HEK293 (cell line): ENCODE data around the gene ITPRIPL1.

Experiments
- CTCF ChIA-PET: fragments of 350-600 bp; formaldehyde crosslinking; extraction: SDS; loops from one replicate; lab custom pipeline; 2021; ENCODE audit warnings: antibody characterized with exemption; lab: Yijun Ruan, JAX
- POLR2A ChIA-PET: fragments of 300-600 bp; formaldehyde crosslinking; extraction: SDS; loops from one replicate; lab custom pipeline; 2020; ENCODE audit warnings: antibody characterized with exemption, inconsistent platforms; lab: Yijun Ruan, JAX
- H3K27ac ChIP-seq: fragments of 200-500 bp; sonication (Bioruptor generic); 2 replicates; pipeline ENCODE4 v1.5.1; 2014; ENCODE audit warnings: low read depth, low read length, control low read depth, inconsistent platforms; ENCODE audit errors: extremely low read depth
- H3K36me3 ChIP-seq, 2 experiments: fragments of 200-500 bp in 1 of 2; sonication (Bioruptor generic) in 1 of 2; 1 replicate in 1 of 2; 2 replicates in 1 of 2; pipeline ENCODE4 v1.5.1; 2014 to 2017; ENCODE audit warnings: inconsistent platforms in 2 of 2, low read length in 2 of 2; ENCODE audit not compliant: control insufficient read depth in 2 of 2, insufficient read depth in 1 of 2
- H3K4me1 ChIP-seq: fragments of 200-500 bp; sonication (Bioruptor generic); 2 replicates; pipeline ENCODE4 v1.5.1; 2014; ENCODE audit warnings: mild to moderate bottlenecking, low read length, inconsistent platforms; ENCODE audit not compliant: control insufficient read depth, insufficient read depth
- H3K4me3 ChIP-seq: 2 replicates; pipeline ENCODE4 v1.5.1; 2011; ENCODE audit warnings: low read depth, mild to moderate bottlenecking, control low read depth, low read length, moderate library complexity
- H3K9me3 ChIP-seq: fragments of 200-500 bp; sonication (Bioruptor generic); 2 replicates; pipeline ENCODE4 v1.5.1; 2014; ENCODE audit warnings: low read depth, low read length, inconsistent platforms; ENCODE audit not compliant: control insufficient read depth, insufficient read depth
- GLIS1 ChIP-seq: fragments of 450-650 bp; formaldehyde crosslinking; IDR thresholded peaks from 2 replicates; pipeline ENCODE4 v1.5.1; 2016; ENCODE audit warnings: missing biosample characterization, missing genetic modification characterization
- OSR2 ChIP-seq: fragments of 450-650 bp; formaldehyde crosslinking; IDR thresholded peaks from 2 replicates; pipeline ENCODE4 v1.5.1; 2016; ENCODE audit warnings: missing biosample characterization, missing genetic modification characterization
- PRDM1 ChIP-seq: fragments of 450-650 bp; formaldehyde crosslinking; IDR thresholded peaks from 2 replicates; pipeline ENCODE4; 2016; ENCODE audit warnings: missing biosample characterization, missing genetic modification characterization
- PRDM10 ChIP-seq: fragments of 450-650 bp; formaldehyde crosslinking; IDR thresholded peaks from 2 replicates; pipeline ENCODE4 v1.5.1; 2016; ENCODE audit warnings: missing biosample characterization, missing genetic modification characterization
- TRIM28 ChIP-seq: IDR thresholded peaks from 2 replicates; pipeline ENCODE4 v1.6.1; 2011; ENCODE audit warnings: low read length, control low read depth, borderline replicate concordance
- WT1 ChIP-seq: fragments of 450-650 bp; formaldehyde crosslinking; IDR thresholded peaks from 2 replicates; pipeline ENCODE4 v1.5.1; 2016; ENCODE audit warnings: missing biosample characterization, missing genetic modification characterization
- ZBTB11 ChIP-seq: fragments of 450-650 bp; formaldehyde crosslinking; conservative IDR thresholded peaks from 2 replicates; pipeline ENCODE4 v1.5.1; 2016; ENCODE audit warnings: low read depth, missing biosample characterization, missing genetic modification characterization
- ZBTB44 ChIP-seq: fragments of 450-650 bp; IDR thresholded peaks from 2 replicates; pipeline ENCODE4 v1.5.1; 2018; ENCODE audit warnings: missing biosample characterization, mild to moderate bottlenecking, missing genetic modification characterization
- ZNF121 ChIP-seq: fragments of 450-650 bp; formaldehyde crosslinking; IDR thresholded peaks from 2 replicates; pipeline ENCODE4 v1.5.1; 2016; ENCODE audit warnings: missing biosample characterization, missing genetic modification characterization
- ZNF24 ChIP-seq: fragments of 450-650 bp; formaldehyde crosslinking; IDR thresholded peaks from 2 replicates; pipeline ENCODE4 v1.5.1; 2016; ENCODE audit warnings: missing biosample characterization, missing genetic modification characterization
- ZNF302 ChIP-seq: fragments of 450-650 bp; formaldehyde crosslinking; IDR thresholded peaks from 2 replicates; pipeline ENCODE4 v1.5.1; 2016; ENCODE audit warnings: missing biosample characterization, missing genetic modification characterization, low read depth
- ZNF560 ChIP-seq: fragments of 450-650 bp; formaldehyde crosslinking; IDR thresholded peaks from 2 replicates; pipeline ENCODE4 v1.5.1; 2017; ENCODE audit warnings: missing biosample characterization, missing genetic modification characterization, borderline replicate concordance
- ZNF629 ChIP-seq: fragments of 450-650 bp; formaldehyde crosslinking; IDR thresholded peaks from 2 replicates; pipeline ENCODE4 v1.5.1; 2017; ENCODE audit warnings: missing biosample characterization, missing genetic modification characterization
- ZNF776 ChIP-seq: fragments of 450-650 bp; formaldehyde crosslinking; IDR thresholded peaks from 2 replicates; pipeline ENCODE4 v1.5.0; 2017; ENCODE audit warnings: missing biosample characterization, missing genetic modification characterization, borderline replicate concordance
- ZNF837 ChIP-seq: fragments of 450-650 bp; formaldehyde crosslinking; IDR thresholded peaks from 2 replicates; pipeline ENCODE4 v1.5.1; 2016; ENCODE audit warnings: missing biosample characterization, missing genetic modification characterization
- ZNF843 ChIP-seq: fragments of 450-650 bp; formaldehyde crosslinking; IDR thresholded peaks from 2 replicates; pipeline ENCODE4 v1.5.1; 2016; ENCODE audit warnings: missing biosample characterization, missing genetic modification characterization
- ZSCAN16 ChIP-seq: fragments of 450-650 bp; formaldehyde crosslinking; IDR thresholded peaks from 2 replicates; pipeline ENCODE4 v1.5.1; 2016; ENCODE audit warnings: missing biosample characterization, missing genetic modification characterization
- TF ChIP-seq, protein P1 (sequence below): fragments of 450-650 bp; formaldehyde crosslinking; IDR thresholded peaks from 2 replicates; pipeline ENCODE4 v1.5.1; 2016; ENCODE audit warnings: missing biosample characterization, missing genetic modification characterization
- TF ChIP-seq, protein P2 (sequence below): fragments of 450-650 bp; formaldehyde crosslinking; IDR thresholded peaks from 2 replicates; pipeline ENCODE4 v1.5.1; 2016; ENCODE audit warnings: missing biosample characterization, missing genetic modification characterization

ITPRIPL1 gene

DNA sequence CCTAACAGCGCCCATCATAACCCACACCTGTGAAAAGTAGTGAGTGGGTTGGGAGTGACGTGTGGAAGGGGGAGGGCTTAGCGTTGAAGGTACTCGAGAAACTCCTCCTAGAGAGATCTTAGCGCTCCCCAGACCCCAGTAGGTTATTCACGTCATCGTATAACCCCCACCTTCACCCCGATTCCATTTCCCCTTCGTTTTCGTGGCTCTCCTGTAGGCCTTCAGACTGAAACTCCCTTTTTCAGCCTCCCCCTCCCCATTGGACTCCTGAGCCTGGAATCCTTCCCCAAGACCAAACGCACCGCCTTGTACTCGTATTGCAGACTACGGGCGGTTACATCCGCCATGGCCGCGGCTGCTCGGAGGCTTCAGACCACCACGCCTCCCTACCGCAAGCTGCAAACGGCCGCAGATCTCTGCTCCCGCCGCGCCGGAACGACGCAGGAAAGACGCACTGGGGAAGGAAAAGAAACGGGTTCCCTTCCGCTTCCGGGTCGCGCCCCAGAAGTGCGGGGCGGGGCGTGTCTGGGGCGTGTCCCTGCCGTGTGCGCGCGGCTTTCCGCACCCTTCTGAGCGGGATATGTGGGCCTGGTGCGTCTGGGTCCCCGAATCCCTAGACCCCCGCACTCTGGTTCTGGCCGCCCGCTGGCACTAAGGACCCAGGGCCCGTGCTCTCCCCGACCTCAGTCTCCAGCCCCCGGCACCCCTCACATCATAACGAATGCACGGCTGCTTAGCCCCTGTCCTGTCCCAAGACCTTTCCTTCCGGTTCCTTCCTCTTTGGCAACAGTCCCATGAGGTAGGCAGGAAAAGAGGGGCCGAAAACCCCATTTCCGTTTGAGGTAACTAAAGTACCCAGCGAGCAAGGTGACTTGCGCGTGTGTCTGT lies 19.8 kb upstream of the ITPRIPL1 start, which contains the start of gene SNRNP200 (continued):
- TF ChIP-seq ZBTB11 (tag by site-specific recombination), result peak; percentile 98
- TF ChIP-seq ZSCAN16 (tag by site-specific recombination), result no peak
- no peak for TF ChIP-seq ZNF843 (tag by site-specific recombination)
- TF ChIP-seq, protein P1, sequence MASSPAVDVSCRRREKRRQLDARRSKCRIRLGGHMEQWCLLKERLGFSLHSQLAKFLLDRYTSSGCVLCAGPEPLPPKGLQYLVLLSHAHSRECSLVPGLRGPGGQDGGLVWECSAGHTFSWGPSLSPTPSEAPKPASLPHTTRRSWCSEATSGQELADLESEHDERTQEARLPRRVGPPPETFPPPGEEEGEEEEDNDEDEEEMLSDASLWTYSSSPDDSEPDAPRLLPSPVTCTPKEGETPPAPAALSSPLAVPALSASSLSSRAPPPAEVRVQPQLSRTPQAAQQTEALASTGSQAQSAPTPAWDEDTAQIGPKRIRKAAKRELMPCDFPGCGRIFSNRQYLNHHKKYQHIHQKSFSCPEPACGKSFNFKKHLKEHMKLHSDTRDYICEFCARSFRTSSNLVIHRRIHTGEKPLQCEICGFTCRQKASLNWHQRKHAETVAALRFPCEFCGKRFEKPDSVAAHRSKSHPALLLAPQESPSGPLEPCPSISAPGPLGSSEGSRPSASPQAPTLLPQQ (tag by site-specific recombination), result peak; percentile 33; the same call in 1 of the 2 replicates
- peak; percentile 85 for TF ChIP-seq ZNF629 (tag by site-specific recombination)
- peak; percentile 18; the same call in 1 of the 2 replicates for TF ChIP-seq TRIM28
- peak; percentile 61 for TF ChIP-seq PRDM10 (tag by site-specific recombination)
- peak; percentile 40 for TF ChIP-seq GLIS1 (tag by site-specific recombination)
- 0 out of 2 replicates have a peak, but pooled peaks have one; percentile 28 for TF ChIP-seq WT1
- no peak for TF ChIP-seq ZNF837 (tag by site-specific recombination)

DNA sequence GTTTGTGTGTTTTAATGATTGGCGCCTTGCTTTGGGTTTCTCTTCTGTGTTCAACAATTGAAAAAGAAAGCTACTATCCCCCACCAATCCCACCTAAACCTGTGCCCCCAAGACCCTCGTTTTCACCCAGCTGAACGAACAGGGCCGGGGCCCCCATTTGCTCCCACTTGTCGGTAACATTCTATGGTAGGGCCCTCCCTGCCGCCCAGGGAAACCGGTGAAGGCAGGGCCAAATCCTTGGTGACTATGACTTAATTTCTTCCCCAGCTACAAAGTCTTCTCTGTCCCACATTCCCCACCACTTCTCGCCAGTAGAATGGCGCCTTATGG lies 19.2 kb upstream of the ITPRIPL1 start:
- Histone ChIP-seq H3K9me3 (no peaks in the 10 kb centered on the region), H3K4me1 (peaks cover 9% of the 10 kb centered on the region; the same call in 1 of the 2 replicates), H3K27ac (peak overlapping the region; percentile 69), H3K36me3 (peaks cover 21 to 38% of the 10 kb centered on the region in 2 experiments), H3K4me3 (peak overlapping the region; percentile 76)
- POLR2A ChIA-PET, result interaction anchor here (0.6 to 2.0 kb wide), 7 partner anchors 15 to 104 kb away, joined by 4 to 16 read pairs (median 5); partner anchors contain the start of genes CIAO1, NCAPH and TMEM127
- TF ChIP-seq PRDM1 (tag by site-specific recombination) (no peak), OSR2 (tag by site-specific recombination) (peak; percentile 1; the same call in 1 of the 2 replicates)
- CTCF ChIA-PET, result interaction anchor here (0.7 to 1.7 kb wide), 5 partner anchors 40 to 205 kb away, joined by 3 to 4 read pairs (median 3); no protein-coding TSS in a partner anchor

DNA sequence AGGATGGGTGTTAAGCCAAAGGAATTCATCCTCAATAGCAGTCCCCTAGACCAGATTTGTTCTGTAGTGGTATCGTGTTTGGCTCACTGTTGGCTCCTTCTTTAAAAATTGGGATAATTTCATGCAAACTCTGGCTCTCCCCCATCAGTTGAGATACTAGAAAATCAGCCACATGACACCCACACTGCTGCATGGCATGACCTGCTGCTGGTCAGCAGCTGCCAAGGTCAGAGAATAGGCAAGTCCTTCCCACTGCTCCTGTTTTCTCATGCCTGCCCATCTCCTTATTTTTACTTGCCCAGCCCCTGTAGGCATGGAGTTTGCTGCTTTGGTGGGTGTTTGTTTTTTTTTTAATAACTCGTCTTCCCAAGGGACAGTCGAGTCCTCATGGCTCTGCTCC lies 18.7 kb upstream of the ITPRIPL1 start:
- CTCF ChIA-PET, result interaction anchor here (0.7 to 0.9 kb wide), 3 partner anchors 39 to 205 kb away, joined by 3 read pairs; no protein-coding TSS in a partner anchor
- H3K27ac ChIP-seq, result peak overlapping the region; percentile 69; the same call in 1 of the 2 replicates
- H3K4me1 ChIP-seq, result peaks cover 9% of the 10 kb centered on the region; the same call in 1 of the 2 replicates
- peak overlapping the region; percentile 76 for H3K4me3 ChIP-seq
- H3K36me3 ChIP-seq, result peaks cover 16 to 33% of the 10 kb centered on the region in 2 experiments
- H3K9me3 ChIP-seq, result no peaks in the 10 kb centered on the region
- POLR2A ChIA-PET, result interaction anchor here (1.3 to 2.0 kb wide), 2 partner anchors 15 to 30 kb away, joined by 8 to 16 read pairs; partner anchors contain the start of gene NCAPH
- TF ChIP-seq ZBTB44 (no peak), ZNF837 (tag by site-specific recombination) (no peak), ZNF776 (no peak), ZNF121 (tag by site-specific recombination) (no peak), ZNF302 (tag by site-specific recombination) (no peak), ZNF24 (tag by site-specific recombination) (no peak), ZNF560 (tag by site-specific recombination) (no peak)
- TF ChIP-seq, protein P2, sequence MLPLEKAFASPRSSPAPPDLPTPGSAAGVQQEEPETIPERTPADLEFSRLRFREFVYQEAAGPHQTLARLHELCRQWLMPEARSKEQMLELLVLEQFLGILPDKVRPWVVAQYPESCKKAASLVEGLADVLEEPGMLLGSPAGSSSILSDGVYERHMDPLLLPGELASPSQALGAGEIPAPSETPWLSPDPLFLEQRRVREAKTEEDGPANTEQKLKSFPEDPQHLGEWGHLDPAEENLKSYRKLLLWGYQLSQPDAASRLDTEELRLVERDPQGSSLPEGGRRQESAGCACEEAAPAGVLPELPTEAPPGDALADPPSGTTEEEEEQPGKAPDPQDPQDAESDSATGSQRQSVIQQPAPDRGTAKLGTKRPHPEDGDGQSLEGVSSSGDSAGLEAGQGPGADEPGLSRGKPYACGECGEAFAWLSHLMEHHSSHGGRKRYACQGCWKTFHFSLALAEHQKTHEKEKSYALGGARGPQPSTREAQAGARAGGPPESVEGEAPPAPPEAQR (tag by site-specific recombination), result no peak
